GM19238 (cell line): ENCODE measurements around the gene TMEM126B.

Experiments
- DNase-seq: peaks from one replicate; pipeline ENCODE4 v3.0.0; 2011; ENCODE audit warnings: low spot score; ENCODE audit not compliant: insufficient read length

TMEM126B gene

GRCh38 chr11:85682330-85683305 lies 54.2 kb downstream of the TMEM126B start:
- DNase-seq, result peak; percentile 49

GRCh38 chr11:85685125-85685819 lies 56.9 kb downstream of the TMEM126B start:
- no peak for DNase-seq

GRCh38 chr11:85685820-85686459 lies 57.5 kb downstream of the TMEM126B start, which contains the start of gene CCDC89:
Gene CCDC89, minus strand, starts transcription at chr11:85686195. Its CDS starts 65 bp downstream, at chr11:85686130.
- no peak for DNase-seq
